Activated naive CD4-positive, alpha-beta T cell treated with anti-CD3 and anti-CD28 coated beads, Interleukin-2, amount 50 U/mL, for 16 hours (primary cell): Measurements from ENCODE around the gene TRIM3.
A peak's percentile ranks its signal among the peaks of the same experiment; 100 is the strongest.

ENCODE experiments used
- DNase-seq: peaks from one replicate; pipeline ENCODE4 v3.0.0-alpha.2; 2020

The TRIM3 gene

GRCh38 chr11:6480299-6480914, 6.7 kb upstream of the TRIM3 start:
- DNase-seq: no peak

DNA sequence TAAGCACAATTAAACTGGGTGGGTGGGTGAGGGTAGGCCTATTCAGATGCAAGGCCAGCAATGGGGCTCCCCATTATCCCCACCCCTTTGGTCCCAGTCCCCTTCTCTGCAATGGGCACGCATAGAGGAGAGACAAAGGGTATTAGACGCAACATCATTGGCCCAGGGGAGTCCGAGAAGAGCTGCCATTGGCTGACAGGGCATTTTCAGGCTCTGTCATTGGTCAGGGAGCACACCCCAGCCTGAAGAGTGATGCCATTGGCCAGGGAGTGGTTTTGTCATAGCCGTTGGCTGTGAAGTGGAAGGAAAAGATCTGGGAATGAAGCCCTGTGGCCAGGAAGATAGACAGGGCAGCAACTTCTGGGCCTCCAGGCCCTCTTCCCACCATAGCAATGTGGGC, 2.8 kb upstream of the TRIM3 start:
- DNase-seq: no peak

GRCh38 chr11:6475936-6476335, 2.2 kb upstream of the TRIM3 start:
- no peak for DNase-seq

DNA sequence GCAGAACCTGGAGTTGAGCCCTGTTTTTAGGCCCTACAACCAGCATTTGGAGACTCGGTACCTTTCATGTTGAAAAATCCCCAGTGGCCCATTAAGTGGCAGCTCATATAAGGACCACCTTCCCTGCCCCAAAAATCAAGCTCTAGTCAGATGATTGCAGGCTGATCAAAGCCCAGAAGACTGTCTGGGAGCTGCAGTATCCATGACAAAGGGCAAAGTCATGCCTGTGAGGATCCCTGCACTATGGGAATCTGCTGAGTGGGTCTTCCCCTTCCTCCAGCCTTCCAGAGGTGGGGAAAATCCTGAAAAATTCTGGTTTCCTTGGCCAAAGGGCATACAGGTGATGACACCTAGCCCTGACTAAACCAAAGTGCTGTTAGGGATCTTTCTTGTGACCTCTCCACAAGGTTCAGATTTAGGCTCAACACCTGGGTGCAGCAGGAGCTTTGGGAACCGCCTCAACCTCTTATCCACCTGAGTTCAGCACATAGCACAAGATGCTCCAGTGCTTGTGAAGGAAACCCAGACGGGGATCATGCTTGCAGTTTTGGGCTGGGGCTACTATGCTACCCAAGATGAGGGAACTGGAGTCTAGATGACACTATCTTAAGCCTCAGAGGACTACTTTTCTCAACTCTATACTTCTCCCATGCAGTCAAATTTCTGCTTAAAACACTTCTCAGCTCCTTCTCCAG, 1.2 kb upstream of the TRIM3 start:
- DNase-seq: no peak

GRCh38 chr11:6474413-6474792, 662 bp upstream of the TRIM3 start:
- DNase-seq: no peak

DNA sequence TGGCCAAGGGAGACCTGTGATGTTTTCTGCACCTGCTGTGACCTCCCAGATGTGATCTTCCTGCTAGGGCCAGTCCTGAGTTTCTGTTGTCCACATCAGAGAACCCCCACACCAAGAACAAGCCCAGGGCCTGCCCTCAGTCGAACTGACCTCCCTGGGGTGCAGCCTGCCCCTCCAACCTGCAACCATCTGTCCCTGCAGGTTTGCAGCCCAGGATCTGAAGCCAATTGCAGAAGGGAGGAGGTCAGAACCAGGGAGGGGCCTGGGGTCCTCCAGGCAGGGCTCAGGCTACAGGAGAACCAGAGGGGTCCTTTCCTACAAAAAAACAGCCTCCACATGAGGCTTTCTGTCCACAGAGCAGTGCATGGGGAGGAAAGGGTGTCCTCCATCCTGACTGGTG, 807 bp downstream of the TRIM3 start:
- no peak for DNase-seq

DNA sequence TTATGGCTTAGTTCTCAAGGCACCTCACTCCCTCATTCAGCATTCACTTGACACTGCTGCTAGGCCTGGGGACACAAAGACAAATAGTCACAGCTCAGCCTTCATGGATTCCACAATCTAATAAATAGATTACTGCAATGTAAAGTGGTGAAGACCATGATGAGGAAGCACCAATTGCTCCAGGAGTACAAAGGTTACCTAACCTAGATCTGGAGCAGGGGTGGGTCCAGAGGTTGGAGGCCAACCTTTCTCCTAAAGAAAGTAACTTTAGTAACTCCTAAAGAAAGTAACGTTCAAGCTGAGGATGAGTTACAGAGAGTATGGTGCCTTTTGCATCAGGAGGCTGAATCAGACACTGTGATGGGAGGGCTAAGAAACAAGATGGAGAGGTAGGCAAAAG, 4.1 kb downstream of the TRIM3 start:
- DNase-seq: no peak

DNA sequence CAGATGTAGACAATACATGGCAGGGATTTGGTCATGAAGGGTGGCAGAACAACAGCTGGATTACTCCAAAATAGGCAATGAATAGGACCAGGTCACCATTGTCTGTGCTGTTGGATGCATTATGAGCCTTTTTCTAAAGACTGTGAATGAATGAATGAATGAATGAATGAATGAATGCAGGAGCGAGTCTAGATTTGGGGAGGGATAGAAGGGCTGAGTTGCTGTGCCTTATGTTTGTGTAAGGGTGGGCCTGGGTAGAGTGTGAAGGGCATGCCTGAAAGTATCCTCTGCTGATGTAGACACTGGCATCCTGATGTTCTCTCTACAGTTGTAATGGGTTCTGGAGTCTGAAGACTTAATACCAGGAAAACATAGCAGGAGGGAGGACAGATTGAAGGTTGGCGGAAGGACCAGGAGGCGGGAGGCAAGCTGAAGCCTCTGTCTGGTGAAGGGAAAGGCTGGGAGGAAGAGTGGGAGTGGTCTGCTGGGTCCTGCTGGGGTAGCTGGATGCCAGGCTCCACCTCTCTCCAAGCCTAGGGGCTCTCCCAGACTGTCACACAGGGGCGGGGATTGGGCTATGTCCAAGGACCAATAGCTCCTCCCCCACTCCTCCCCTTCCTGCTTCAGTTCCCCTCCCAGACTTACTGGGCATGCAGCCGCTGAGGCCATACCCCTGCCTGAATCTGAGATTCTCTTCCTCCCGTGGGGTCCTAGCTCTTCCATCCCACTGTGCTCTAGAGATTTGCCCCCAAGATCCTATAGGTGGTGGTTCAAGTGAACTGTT, 4.8 kb downstream of the TRIM3 start:
- no peak for DNase-seq

DNA sequence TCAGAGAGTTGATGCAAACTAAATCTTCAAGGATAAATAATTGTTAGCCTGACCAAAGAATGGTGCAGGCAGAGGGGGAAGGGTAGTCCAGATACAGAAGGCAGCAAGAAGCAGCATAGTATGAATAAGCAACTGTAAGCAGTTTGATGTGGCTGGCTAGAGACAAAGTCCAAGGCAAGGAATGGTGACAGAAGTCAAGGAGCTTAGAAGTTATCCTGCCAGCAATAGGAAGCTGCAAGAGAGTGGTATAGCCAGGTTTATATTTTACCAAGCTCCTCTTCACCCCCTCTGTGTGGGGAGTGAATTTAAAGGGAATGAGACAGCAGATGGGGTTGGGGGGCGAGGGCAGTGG, 14.7 kb downstream of the TRIM3 start:
- DNase-seq: no peak

GRCh38 chr11:6458352-6459098, 15.2 kb downstream of the TRIM3 start:
- no peak for DNase-seq

DNA sequence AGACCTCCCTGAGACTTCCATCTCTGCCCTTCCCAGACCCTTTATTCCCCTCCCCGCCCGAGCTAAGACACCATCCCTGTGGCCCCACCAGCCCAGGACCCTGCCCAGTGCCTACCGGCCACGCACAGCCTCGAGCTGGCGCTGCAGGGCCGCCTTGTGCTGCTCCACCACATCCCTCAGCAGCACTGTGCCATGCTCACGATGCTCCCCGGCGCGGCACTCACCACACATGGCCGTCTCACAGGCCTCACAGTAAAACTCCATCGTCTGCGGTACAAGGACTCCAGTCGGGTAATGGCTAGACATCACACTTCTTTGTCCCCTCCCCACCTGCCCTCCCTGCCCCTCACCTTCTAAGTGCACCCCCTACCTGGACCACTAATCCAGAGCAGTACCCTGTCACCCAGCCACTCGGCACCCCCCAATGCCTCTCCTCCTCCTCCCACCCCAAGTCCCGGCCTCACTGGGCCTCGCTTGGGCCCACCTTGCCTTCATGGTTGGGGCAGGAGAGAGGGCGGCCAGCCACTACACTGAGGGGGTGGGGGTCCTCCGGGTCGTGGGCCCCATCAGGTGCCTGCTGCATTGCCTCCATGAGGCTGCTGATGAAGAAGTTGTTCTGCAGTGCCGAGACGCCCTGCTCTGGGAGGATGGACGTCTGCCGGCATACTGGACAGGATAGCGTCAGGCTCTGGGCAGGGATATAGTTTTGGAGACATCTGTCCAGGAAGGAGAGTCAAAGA, 16.0 kb downstream of the TRIM3 start:
- DNase-seq: no peak

- no peak for DNase-seq
Measured at GRCh38 chr11:6456361-6457073, 17.2 kb downstream of the TRIM3 start.

DNA sequence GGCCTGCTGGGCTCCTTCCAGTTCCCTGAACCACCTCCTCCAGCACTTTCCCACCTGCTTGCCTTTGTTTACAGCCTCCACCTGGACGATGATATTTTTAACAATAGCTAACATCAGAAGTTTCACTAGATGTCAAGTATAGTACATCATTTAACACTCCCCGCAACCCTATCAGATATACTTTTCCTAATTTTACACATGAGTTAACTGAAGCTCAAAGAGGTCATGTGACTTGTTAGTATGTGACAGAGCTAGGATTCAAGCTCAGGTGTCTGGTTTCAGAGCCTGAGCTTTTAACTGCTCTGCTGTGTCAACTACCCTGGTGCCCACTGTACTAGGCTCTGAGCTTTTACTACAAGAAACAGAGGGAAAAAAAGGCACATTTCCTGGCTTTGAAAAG, 18.7 kb downstream of the TRIM3 start:
- no peak for DNase-seq

DNA sequence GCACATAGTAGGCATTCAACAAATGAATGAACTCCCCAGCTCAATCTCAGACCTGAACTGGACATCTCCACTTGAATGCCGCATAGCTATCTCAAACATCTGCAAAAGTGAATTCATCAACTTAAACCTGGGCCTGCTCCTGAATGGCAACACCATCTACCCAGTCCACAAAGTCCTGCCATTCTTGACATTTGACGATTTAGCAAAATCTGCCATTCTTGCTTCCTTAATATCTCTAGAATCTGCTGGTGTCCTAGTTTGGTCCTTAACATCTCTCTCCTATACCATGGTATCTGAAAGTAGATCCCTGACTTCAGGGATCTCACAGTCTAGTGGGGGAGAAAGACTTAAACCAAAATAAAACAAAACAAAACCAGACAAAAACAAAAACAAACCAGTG, 20.6 kb downstream of the TRIM3 start:
- DNase-seq: no peak

- DNase-seq: no peak
Measured at GRCh38 chr11:6452219-6452618, 21.5 kb downstream of the TRIM3 start.

- DNase-seq: no peak
Measured at GRCh38 chr11:6448574-6448973, 25.2 kb downstream of the TRIM3 start.

- DNase-seq: peak; percentile 53
Measured at GRCh38 chr11:6443269-6444003, 30.3 kb downstream of the TRIM3 start.

GRCh38 chr11:6442441-6442840, 31.3 kb downstream of the TRIM3 start:
- DNase-seq: no peak

- no peak for DNase-seq
Measured at GRCh38 chr11:6440906-6441358, 32.8 kb downstream of the TRIM3 start, which contains the start of gene HPX. HPX (minus strand) TSS chr11:6440987; CDS start chr11:6440963, 24 bp downstream.

GRCh38 chr11:6438979-6439571, 34.7 kb downstream of the TRIM3 start:
- no peak for DNase-seq

DNA sequence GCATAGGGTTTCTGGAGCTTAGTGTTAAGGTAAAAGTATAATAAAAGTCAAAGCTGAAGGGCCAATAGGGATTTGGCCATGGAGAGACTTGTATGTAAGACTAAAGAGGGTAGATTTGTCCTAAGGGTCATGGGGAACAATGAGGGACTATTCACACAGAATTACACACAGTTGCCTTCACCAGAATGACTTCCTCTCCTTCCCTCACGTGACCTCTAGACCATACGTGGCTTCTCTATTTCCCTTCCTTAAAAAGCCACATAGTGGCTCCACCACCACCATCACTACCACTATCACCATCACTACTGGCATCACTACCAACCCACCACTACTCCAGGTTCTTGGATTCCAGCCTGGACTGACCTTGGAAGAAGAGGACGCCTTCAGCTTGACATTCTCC, 35.7 kb downstream of the TRIM3 start:
- DNase-seq: no peak
